Heart left ventricle (tissue), 13 donors: Measurements from ENCODE around the gene SCOC.
A peak's percentile ranks its signal among the peaks of the same experiment; 100 is the strongest.

Source experiments
- POLR2A ChIP-seq, 2 donors: fragments of 450-650 bp; IDR thresholded peaks; one replicate each; pipeline ENCODE4 v1.6.1; 2017; ENCODE audit warnings: antibody characterized with exemption in 2 of 2, mild to moderate bottlenecking in 2 of 2, moderate library complexity in 2 of 2
- TF ChIP-seq, protein P1 (sequence below), 12 donors: fragments of 200-600 bp; sonication (generic) in 4 of 12; IDR thresholded peaks; one replicate each; pipeline versions ENCODE4 v1.5.0 to v1.8.0; 2018 to 2022; ENCODE audit warnings: antibody characterized with exemption in 12 of 12, mild to moderate bottlenecking in 5 of 12
- donor health status: ischemic (EF 13 %, LVEDD 7.1; RV severe dilation, severe dysfunction).
- donor health status: DM: no; HTN: yes; CAD: no.
- donor health status: DM: no; HTN: no; CAD: no.
- donor health status: ischemic (EF 25% LVEDD 6.9; RV normal size, moderate dysfunction).
- donor health status: ischemic (EF 25% LVEDD 5.7; RV mildly dilated, moderate dysfunction).
- donor health status: ischemic (EF 35%, LVEDD 5.7; RV mildly dilated, moderate dysfunction).
- donor health status: nonischemic (EF 11% LVEDD 7.7; RV severe dilation, severe dysfunction).
- donor health status: DM: yes; HTN: yes; CAD: no.
- donor health status: PGD.
- donor health status: ischemic (EF 29% LVEDD 5.4; RV normal size, mild dysfunction).
- donor health status: nonischemic (EF 23%, LVEDD 6.1; RV moderate dilation, normal function).

DNA sequence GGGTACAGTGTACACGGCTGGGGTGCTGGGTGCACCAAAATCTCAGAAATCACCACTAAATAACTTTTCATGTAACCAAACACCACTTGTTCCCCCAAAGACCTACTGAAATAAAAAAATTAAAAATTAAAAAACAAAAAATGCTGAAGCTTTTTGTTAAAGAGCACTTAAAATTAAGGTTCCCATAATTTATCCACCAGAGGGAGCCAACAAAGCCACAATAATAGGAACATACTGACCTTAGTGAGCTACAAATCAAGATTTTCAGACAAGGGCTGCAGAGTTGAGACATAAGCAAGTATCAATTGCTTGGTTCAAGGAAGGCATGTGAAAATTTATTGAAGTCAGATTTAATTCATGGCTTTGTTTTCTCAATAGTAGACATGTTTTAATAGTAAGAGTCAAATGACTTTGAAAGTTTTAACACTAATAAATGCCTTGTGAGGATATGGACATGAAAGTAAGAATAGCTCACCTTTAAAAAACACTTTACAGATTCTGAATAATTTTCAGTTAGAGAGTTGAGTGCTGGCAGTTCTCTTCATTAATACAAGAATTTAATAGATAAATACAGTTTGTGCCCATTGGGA, 43.0 kb upstream of the SCOC start:
- TF ChIP-seq, protein P1, sequence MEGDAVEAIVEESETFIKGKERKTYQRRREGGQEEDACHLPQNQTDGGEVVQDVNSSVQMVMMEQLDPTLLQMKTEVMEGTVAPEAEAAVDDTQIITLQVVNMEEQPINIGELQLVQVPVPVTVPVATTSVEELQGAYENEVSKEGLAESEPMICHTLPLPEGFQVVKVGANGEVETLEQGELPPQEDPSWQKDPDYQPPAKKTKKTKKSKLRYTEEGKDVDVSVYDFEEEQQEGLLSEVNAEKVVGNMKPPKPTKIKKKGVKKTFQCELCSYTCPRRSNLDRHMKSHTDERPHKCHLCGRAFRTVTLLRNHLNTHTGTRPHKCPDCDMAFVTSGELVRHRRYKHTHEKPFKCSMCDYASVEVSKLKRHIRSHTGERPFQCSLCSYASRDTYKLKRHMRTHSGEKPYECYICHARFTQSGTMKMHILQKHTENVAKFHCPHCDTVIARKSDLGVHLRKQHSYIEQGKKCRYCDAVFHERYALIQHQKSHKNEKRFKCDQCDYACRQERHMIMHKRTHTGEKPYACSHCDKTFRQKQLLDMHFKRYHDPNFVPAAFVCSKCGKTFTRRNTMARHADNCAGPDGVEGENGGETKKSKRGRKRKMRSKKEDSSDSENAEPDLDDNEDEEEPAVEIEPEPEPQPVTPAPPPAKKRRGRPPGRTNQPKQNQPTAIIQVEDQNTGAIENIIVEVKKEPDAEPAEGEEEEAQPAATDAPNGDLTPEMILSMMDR (IDR thresholded peaks at IDR 0.05): peak in 11 of 12 donors; percentile 26 to 64 (median 47)
- TF ChIP-seq POLR2A (IDR thresholded peaks at IDR 0.05): no peak
